HG03139 (cell line): ENCODE measurements around the gene NSL1.

Experiments
- ATAC-seq: cut with Tn5 transposase; IDR thresholded peaks from one replicate; pipeline ENCODE4 v1.9.1; 2021; ENCODE audit not compliant: unreplicated experiment

The NSL1 gene, protein sequence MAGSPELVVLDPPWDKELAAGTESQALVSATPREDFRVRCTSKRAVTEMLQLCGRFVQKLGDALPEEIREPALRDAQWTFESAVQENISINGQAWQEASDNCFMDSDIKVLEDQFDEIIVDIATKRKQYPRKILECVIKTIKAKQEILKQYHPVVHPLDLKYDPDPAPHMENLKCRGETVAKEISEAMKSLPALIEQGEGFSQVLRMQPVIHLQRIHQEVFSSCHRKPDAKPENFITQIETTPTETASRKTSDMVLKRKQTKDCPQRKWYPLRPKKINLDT

DNA sequence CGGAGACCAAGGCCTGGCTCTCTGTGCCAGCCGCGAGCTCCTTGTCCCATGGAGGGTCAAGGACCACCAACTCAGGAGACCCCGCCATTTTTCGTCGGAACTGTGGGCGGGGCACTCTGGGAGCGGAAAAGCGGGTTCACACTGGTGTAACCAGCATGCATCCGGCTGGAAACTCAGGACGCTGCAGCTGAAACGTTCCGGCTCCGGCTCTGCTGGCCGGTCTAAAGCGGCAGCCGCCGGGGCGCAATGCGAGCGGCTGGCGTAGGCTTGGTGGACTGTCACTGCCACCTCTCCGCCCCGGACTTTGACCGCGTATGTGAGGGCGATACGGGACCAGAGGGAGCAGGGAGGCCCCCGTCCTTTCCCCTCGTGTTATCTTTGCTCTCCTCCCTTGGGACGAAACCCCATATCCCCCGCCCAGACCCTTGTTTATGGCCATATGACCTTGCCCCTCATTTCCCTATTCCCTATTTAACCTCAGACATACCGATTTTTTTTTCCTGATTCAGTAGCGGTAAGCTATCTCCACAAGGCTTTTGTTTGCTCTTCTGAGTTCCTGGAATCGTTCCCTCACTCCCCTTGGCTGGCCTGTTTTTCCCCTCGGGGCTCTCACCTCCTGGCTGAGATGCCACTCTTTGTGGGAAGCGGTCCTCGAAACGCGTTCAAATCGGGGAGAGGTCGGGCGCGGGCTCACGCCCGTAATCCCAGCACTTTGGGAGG lies at the start of gene NSL1, which contains the start of gene TATDN3:
NSL1 (minus strand) TSS at position 102 of the 720 bp plus-strand sequence; CDS start at position 88, 14 bp downstream.
TATDN3 (plus strand) TSS at position 219 of the 720 bp plus-strand sequence; CDS start at position 247, 28 bp downstream.
- peak; percentile 54 for ATAC-seq

DNA sequence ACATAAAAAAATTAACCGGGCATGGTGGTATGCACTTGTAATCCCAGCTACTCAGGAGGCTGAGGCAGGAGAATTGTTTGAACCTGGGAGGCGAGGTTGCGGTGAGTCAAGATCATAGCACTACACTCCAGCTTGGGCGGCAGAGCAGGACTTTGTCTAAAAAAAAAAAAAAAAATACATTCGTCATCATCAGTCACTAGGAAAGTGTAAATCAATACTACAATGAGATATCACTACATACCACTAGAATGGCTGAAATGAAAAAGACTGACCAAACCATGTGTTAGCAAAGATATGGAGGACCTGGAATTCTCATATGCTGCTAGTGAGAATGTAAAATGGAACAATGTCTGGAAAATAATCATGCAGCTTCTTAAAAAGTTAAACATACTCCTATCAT lies 46.6 kb upstream of the NSL1 start:
- no peak for ATAC-seq

DNA sequence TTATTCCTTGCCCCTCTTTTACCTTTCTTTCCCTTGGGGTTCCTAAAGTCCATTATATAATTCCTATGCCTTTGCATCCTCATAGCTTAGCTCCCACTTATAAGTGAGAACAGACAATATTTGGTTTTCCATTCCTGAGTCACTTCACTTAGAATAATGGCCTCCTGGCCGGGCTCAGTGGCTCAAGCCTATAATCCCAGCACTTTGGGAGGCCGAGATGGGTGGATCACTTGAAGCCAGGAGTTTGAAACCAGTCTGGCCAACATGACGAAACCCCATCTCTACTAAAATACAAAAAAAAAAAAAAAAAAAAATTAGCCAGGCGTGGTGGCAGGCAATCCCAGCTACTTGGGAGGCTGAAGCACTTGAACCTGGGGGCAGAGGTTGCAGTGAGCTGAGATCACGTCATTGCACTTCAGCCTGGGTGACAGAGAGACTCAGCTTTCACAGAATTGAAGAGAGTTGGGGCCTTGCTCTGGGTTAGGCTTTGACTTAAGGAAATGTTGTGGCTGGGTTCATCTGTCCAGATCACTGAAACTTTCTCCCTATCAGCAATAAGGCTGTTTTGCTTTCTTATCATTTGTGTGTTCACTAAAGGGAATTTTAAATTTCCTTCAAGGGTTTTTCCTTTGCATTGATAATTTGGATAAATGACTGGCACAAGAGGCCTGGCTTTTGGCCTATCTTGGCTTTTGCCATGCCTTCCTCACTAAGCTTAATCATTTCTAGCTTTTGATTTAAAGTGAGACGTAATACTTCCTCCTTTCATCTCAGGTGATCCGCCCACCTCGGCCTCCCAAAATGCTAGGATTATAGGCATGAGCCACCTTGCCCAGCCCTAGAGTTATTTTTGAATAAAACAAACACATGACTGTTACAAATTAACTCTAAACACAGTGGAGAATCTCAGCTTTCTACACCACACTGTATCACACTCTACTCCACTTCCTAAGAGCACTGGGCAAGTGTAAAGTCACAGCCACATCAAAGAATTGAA lies 41.9 kb upstream of the NSL1 start:
- peak; percentile 90 for ATAC-seq

DNA sequence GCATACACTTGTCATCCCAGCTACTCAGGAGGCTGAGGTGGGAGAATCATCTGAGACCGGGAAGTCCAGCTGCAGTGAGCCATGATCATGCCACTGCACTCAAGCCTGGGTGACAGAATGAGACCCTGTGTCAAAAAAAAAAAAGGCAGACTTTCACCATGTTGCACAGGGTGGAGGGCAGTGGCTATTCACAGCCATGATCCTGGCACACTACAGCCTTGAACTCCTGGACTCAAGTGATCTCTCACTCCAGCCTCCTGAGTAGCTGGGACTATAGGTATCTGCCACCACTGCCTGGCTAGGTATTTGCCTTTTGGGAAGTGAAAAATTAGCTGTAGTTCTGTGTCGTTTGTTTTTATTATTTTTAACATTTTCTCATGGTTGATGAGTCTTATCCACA lies 36.8 kb upstream of the NSL1 start:
- ATAC-seq = no peak

DNA sequence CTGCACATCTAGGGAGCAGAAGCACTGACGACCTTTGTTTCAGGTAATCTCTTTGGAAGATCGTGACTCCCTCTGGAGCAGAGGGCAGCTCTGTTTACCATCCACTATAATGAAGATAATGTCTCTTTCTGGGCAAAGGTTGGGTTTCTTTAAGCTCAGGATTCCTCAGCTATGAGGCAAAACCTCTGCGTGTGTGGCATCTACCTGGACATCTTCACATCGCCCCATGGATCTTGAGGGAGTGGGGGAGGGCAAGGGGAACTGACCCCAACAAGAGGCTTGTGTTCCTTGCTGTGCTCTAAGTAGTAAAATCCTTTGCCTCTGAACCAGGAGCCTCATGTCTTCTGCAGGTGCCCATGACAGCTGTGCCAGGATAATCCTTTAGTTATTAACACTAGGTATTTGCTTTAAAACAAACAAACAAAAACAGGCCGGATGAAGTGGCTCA lies 36.3 kb upstream of the NSL1 start:
- ATAC-seq = no peak

DNA sequence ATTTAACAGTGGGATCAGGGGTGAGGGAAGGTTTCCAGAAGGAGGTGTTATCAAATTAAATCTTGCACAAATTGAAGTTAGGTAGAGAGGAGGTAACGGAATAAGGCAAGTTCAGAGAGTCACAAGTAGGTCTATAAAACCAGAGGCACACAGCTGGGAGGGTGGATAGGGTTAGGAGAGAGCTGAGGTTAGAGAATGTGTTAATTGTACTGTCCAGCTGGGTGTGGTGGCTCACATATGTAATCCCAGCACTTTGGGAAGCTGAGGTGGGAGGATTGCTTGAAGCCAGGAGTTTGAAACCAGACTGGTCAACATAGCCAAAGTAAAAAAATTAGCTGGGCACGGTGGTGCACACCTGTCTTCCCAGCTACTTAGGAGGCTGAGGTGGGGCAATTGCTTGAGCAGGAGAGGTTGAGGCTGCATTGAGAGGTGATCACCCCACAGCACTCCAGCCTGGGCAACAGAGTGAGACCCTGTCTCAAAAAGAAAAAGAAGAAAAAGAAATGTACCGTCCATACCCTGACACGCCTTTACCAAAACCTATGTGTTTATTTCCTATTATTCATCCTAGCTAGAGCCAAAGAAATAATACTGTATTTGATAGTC lies 35.7 kb upstream of the NSL1 start:
- no peak for ATAC-seq

DNA sequence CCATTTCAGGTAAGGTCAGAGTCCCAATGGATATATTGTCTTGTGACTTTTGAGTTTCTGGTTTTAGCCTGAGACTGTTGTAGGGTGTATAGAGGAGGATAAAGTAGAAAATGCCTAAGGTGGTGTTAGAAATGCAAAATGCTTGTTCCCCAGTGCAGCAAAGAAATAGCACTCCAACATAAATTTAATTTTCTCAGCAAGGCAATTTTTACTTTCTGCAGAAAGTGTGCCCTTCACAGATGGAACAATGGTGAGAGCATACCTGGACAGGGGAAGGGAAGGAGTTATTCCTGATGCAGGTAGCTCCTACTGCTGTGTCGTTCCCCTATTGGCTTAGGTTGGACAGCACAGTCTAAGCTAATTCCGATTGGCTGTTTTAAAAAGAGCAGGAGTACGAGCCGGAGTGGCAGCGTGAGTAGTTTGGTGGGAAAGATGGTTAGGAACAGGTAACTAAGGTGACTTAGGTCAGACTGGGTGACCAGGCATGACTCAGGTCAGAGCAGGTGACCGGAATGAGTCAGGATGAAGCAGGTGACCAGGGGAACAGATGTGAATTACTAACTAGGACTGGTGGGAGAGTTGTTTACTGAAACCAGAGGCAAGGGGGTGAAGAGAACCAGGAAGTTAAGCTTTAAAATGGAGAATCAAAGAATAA lies 34.3 kb upstream of the NSL1 start:
- no peak for ATAC-seq

DNA sequence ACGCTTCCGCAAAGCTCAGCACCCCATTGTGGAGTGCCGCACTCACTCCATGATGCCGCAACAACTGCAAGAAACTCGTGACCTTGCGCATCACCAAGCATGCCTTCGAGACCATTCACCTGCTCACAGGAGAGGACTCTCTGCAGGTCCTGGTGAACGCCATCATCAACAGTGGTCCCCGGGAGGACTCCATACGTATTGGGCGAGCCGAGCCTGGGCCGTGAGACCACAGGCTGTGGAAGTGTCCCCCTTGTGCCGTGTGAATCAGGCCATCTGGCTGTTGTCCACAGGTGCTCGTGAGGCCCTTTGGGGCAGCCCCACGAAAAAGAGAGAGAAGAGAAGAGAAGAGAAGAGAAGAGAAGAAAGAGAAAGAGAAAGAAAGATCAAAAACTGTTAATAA lies 32.6 kb upstream of the NSL1 start:
- no peak for ATAC-seq

DNA sequence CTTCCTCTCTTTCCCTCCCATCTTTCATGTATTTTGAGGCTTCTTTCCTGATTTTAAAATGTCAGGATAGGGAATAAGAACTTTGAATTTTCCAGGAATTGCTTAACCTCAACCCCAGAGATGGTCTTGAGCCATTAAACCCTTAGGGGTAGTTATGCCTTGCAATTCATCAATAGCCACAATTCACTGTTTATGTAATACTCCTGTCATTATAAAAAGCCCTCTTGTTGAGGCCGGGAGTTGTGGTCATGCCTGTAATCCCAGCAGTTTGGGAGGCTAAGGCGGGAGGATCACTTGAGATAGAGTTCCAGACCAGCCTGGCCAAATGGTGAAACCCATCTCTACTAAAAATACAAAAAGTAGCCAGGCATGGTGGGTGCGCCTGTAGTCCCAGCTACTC lies 31.4 kb upstream of the NSL1 start:
- no peak for ATAC-seq

DNA sequence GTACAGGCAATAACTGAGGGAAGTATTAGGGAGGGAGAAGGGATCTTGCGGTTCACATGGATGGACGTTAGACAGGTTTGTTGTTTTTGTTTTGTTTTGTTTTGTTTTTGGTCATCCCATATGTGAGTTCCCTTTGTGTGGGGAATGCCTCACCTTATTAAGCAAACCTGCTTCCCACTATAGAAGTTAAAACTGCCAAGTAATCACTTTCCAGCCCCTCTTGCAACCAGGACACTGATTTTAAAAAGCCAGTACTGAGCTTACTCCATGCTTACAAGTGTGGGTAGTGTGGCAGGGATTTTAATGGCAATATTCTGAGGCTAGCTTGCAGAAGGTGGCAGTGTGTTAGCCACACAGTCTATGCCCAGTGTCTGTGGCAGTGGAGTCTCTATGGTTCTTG lies 29.4 kb upstream of the NSL1 start:
- no peak for ATAC-seq

DNA sequence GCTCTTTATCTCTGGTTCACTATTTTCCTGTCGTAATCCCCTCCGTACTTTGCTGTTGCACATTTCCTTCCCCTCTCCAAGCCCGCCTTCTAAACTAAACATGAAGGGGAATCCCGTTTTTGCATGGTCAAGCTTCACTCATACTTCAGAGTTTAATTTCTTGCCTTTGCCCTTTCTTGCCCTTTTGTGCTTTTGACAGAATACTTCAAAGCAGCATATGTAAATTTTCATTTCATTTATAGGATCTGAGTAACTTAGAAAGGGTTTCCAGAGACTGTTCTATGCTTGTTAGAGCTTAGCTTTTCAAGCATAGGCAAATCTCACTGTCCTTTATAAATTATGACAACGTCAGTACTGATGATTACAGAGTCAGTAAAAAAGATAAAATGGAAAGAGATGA lies 28.1 kb upstream of the NSL1 start:
- ATAC-seq = peak; percentile 48

DNA sequence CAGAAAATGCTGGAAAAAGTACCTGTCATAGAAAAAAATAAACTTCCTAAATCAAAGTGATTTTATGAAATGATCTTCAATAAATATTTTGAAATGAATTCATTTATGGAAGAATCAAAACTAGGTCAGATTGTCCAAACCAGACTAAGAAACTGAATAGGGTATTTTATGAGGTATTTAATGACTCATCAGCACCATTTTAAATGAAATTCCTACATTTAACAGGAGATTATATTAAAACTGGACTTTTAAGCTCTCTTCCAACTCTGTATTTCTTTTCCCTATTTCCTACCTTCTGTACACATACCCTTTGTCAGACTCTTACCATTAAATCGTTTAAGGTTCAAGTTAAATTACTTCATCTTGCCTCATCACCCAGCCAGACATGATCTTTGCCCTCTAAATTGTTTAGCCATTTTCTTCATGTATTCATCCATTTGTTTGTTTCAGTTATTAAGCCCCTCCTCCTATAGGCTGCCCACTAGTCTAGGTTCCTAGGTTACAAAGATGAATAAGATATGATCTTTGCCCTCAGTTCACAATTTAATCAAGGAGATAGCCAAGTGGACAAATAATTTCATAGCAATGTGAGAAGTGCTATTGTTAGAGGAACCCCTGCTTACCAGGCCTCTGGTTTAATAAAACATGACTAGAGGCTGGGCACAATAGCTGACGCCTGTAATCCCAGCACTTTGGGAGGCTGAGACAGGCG lies 25.1 kb upstream of the NSL1 start:
- no peak for ATAC-seq

DNA sequence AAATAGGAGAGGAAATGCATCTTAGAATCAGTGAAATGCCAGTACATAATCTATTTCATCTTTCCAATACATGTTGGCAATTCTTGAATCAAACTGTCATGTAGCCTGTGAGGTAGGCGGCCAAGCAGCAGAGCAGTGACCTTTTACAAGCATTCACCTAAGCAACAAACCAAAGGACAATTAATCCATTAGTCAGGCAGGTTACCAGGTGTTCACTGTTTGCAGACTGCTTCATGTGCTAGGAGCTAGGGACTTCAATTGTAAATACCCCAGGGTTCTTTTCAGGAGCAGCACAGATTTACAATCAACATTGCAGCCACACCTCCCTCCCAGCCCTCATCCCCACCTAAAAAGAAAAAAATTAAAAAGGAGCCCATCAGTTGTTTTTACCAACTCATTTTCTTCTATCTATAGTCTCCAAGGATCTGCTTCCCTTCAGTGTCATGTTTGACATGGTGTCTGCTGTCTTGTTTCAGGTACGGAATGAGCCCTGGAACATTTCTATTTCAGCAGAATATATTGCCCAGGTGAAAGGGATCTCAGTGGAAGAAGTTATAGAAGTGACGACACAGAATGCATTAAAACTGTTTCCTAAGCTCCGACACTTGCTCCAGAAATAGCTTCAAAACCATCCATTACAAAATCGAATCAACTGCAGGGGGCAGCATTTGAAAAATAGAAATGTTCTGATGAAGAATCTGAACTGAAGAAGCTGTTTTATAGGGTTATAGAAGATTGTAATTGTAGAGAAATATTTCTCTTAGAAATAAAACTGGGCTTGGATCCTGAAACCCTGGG lies 23.2 kb upstream of the NSL1 start:
- no peak for ATAC-seq

DNA sequence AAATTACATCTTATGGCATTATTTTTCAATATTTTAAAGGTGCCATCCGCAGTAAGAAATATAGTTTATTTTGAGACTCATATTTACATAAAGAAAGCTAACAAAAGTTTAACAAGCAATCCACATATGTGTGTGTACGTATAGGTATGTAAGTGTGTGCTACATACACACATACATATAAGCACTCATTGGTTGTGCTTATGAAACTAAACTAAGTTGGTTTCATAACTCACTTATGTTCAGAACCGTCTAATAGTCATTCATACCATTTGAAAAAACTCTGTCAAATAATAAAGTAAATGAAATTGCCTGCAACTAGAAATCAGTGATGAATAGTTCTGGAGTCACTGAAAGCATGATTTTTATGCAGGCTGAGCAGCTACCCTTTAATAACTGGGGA lies 14.2 kb upstream of the NSL1 start:
- ATAC-seq = no peak

DNA sequence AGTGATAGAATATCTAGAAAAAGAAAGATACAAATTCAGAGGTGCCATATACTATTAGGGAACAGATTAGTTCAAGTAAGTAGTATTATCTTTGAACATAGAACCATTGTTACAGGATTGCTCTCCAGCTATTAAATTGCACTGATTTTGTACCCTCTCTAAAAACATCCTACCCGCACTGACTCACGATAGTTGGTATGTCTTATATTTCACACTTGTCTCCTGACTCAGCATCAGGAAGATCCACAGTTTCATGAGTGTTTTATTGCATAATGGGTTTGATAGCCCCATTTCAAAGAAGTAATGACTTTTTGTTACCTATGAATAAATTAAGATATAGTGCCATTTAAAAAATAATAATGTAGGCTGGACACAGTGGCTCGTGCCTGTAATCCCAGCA lies 6.1 kb upstream of the NSL1 start:
- no peak for ATAC-seq

DNA sequence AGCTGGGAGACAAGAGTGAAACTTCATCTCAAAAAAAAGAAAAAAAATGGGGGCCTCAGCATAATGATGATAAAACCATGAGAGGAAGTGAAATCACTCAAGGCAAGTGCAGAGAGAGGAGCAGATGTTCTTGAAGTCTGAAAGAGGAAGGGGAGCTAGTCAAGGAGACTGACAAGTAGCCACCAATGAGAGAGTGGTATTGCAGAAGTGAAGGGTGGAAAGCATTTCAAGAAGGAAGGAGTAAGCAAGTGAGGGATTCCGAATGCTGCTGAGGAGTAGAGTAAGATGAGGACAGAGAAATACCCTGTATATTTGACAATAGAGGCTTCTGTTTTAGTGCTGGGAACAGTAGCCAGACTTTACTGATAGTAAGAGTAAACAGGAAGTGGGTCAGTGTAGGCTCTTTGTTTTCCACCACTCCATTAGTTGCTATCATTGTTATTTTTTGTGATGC lies 3.0 kb upstream of the NSL1 start:
- ATAC-seq = peak; percentile 77

DNA sequence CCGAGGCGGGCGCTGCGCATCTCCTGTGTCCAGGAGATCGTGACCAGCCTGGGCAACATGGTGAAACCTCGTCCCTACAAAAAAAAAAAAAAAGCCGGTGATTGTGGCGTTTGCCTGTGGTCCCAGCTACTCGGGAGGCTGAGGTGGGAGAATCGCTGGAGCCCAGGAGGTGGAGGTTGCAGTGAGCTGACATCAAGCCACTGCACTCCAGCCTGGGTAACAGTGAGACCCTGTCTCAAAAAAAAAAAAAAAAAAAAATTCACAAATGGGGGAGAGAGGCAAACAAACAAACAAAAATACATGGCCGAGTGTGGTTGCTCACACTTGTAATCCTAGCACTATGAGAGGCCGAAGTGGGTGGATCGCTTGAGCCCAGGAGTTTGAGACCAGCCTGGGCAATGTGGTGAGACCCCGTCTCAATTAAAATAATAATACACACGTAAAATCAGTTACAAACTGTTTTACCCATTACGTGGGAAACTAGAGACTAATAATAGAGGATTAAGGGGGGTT lies 875 bp upstream of the NSL1 start:
- ATAC-seq = no peak

DNA sequence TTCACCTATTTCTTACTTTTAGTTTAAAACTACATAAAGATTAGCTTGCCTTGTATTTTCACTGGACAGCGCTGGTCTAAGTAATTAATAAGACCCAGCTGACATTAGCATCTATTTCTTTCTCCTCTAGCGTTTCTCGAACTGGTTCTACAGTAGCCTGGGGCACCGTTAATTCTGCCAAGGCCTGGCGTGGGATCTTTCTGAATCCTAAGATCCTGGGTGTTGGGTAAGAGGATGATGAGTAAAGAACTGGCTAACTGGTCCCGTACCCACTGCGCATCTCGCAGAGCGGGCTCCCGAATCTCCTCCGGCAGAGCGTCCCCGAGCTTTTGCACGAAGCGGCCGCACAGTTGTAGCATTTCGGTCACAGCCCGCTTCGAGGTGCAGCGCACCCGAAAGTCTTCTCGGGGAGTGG lies 309 bp downstream of the NSL1 start:
- peak; percentile 25 for ATAC-seq

DNA sequence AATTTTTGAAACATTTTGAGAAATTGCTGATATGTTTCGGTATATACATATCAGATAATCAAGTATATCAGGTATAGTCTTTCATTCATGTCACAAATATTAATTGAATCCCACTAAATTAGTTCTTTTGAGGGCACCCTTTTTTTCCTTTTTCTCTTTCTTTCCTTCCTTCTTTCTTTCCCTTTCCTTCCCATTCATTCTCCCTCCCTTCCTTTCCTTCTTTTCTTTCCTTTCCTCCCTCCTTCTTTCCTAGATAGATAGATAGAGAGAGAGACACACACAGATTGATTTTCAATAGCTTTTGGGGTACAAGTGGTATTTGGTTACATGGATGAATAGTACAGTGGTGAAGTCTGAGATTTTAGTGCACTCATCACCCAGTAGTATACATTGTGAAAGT lies 5.7 kb downstream of the NSL1 start:
- ATAC-seq = no peak
